ENCODE results near the gene LOXL1. TPM values are rescaled to one million over a fixed set of nuclear protein-coding genes. Genes with fewer than 3 reads are reported as not detected.
"Not testable (repeated sequence)": the region's sequence is repeated elsewhere in the genome, so short reads cannot be mapped to it uniquely, and the experiment has no call there.

LOXL1 gene
- polyA plus RNA-seq, 5 donors, result 123 to 201 (median 139) TPM

DNA sequence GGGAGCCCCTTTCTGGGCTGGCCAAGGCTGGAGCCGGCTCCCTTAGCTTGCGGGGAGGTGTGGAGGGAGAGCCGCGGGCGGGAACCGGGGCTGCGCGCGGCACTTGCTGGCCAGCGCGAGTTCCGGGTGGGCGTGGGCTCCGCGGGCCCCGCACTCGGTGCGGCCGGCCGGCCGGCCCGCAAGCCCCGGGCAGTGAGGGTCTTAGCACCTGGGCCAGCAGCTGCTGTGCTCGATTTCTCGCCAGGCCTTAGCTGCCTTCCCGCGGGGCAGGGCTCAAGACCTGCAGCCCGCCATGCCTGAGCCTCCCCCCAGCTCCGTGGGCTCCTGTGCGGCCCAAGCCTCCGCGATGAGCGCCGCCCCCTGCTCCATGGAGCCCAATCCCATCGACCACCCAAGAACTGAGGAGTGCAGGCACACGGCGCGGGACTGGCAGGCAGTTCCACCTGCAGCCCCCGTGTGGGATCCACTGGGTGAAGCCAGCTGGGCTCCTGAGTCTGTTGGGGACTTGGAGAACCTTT is 47.5 kb downstream of the LOXL1 start:
- DNase-seq, result not testable (repeated sequence)

DNA sequence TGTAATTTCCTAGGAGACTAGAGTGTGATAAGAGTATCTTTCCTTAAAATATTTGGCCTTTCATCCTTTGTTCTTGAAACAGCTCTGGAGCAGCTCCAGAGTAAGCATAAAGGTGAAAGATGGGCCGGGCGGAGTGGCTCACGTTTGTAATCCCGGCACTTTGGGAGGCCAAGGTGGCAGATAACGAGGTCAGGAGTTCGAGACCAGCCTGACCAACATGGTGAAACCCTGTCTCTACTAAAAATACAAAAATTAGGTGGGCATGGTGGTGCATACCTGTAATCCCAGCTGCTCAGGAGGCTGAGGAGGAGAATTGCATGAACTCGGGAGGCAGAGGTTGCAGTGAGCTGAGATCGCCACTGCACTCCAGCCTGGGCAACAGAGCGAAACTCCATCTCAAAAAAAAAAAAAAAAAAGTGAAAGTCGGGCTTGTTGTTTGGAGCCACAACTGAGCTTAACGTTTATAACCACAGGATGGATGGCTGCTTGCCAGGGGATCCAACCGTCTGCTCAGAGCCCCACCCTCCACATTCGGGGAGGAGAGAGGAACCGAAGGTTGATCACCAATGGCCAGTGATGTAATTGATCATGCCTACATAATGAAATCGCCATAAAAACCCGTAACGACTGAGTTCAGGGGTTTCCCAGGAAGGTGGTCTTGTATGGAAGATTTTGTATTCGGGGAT is 49.3 kb downstream of the LOXL1 start:
- not testable (repeated sequence) for DNase-seq

DNA sequence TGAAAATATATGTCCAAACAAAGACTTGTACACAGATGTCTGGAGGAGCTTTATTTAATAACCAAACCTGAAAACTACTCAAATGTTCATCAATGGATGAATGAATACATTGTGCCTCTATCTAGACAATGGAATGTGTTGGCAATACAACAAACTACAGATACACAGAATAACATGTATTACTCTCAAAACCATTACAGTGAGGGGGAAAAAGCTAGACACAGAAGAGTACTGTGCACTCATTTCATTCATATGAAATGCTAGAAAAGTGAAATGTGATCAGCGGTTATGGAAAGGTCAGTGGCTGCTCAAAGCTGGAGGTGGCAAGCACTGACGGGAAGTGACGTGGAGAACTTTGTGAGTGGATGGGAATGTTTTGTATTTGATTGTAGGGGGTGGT is 52.6 kb downstream of the LOXL1 start:
- DNase-seq, result no peak

GRCh38 chr15:73979636-73980035 is 53.4 kb downstream of the LOXL1 start:
- DNase-seq, result no peak

GRCh38 chr15:73981761-73982221 is 55.5 kb downstream of the LOXL1 start:
- no peak for DNase-seq

DNA sequence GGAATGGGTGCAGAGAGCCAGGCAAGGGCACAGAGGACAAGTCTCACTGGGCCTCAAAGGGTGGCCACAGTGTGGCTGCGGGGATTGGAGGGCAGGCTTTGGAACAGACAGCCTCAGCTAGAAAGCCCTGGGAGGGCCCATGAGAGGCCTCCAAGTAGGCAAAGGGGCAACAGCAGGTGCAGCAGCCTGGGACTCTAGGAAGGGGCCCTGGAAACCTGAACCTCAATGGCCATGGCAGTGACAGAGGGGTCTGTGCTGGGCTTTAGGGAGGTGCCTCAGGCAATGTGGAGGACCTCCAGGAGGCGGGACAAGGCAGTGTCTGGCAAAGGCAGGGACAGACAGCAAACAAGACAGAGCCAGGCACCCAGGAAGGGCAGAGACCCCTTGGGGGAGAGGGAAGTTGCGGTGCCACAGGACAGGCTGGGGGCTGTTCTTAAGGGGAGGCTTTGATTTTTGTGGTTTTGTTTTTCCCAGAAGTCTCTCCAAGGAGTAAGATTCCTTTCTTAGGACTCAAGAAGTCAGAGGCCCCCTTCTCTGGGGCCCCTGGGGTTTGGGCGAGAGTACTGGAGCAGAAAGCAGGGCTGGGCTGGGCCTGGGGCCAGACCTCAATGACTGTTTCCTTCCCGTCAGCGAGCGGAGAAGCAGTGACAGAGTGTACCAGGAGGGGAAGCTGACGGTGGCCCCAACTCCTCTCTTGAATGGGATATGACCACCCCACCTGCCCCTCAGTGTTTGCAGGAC is 56.1 kb downstream of the LOXL1 start:
- DNase-seq, result peak; percentile 83 to 85

- DNase-seq, result no peak
These were observed 57.0 kb downstream of the LOXL1 start for GRCh38 chr15:73983211-73983727.

- no peak for DNase-seq
These were observed 57.5 kb downstream of the LOXL1 start for GRCh38 chr15:73983773-73984172.

DNA sequence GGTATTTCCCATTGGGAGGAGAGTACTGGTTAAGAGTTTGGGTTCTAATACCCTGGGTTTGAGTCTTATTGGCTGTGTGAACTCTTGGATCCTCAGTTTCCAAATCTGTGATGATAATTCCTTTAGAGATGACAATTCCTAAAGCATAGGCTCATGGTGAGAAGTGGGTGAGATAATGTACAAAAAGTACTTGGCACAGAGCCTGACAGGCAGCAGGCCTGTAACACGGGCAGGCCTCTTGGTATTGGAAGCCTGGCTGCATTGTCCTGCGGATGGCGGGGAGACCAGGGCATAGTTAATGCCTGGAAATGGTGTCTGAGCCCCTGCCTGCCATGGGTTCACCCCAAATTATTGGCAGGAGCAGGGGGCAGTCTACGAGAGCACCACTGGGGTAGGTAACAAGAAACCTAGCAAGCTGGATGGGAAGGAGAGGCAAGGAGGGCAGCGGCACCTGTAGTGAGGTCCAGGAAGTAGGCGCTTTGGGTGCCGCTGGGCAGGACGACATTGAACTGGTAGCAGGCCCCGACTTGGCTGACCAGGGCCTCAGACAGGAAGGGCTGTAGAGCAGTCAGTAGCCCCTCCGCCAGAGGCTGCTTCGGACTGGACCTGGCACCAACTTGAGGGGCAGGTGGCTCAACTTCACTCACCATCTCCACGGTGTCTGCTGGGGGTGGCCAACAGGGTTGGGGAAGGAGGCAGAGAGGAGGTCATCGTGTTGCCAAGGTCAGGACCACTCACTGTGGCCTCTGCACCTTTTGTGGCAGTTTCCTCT is 58.1 kb downstream of the LOXL1 start:
- DNase-seq, result no peak

DNA sequence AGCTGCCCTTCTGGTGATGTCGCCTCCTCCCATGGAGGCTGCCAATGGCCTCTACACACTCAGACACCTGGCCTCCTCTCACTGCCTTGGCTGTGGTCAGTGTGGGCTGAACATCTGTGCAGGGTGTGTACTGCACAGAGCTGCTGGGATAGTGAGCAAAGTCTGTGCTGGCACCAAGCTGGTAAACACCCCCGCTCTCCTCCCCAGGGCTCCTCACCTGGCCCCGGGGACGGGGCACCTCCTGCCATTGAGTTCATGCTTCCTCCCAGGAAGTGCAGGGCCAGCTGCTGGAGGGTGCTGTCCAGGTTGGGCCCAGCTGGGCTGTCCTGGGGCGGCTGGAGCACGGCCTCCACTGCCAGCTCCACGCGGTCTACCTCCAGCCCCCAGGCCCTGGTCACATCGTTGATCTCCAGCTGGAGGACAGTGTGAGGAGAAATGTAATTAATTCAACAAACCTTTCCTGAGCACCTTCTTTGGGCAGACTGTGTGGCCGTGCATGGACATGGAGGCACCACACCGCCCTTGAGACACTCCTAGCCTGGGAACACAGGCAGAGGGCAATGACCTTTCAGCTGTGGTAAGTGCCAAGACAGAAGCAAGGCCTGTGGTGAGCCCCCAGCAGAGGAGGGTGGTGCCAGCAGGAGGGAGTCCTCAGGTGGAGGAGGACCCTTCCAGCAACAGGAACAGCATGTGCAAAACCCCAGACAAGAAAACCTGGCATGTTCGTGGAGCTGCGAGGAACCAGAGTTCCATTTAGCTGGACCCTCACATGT is 59.0 kb downstream of the LOXL1 start:
- no peak for DNase-seq

- no peak for DNase-seq
These were observed 60.0 kb downstream of the LOXL1 start for GRCh38 chr15:73986055-73986775.

DNA sequence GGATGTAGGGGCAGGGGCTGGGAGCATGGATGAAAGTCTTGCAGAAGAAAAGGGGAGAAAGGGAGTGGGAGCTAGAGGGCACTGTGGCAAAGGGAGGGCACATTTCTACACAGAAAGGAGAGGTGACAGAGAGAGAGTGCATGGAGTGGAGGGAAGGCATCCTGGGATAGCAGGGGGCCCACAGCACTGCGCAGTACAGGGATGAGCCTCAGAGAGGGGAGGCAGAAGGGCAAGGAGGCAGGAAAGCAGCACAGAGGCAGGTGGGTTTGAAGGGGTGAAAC is 60.5 kb downstream of the LOXL1 start:
- no peak for DNase-seq

DNA sequence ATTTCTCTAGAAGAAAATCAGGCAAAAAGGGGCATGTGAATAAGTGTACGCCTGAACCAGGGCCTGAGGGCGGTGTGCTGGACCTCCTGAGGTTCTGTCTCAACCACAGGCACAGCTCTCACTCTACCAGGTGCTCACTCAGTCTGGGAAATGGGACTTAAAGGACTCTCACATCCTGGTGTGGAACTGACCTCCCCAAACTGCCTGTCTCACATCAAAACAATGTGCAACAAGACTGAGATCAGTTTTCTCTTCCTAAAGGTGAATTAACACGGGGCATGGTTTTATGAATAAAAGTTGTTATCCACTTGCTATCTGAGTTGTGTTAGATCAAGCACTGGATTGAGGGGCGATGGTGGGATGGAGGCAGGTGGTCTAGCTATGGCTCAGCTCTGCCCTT is 61.0 kb downstream of the LOXL1 start:
- no peak for DNase-seq

DNA sequence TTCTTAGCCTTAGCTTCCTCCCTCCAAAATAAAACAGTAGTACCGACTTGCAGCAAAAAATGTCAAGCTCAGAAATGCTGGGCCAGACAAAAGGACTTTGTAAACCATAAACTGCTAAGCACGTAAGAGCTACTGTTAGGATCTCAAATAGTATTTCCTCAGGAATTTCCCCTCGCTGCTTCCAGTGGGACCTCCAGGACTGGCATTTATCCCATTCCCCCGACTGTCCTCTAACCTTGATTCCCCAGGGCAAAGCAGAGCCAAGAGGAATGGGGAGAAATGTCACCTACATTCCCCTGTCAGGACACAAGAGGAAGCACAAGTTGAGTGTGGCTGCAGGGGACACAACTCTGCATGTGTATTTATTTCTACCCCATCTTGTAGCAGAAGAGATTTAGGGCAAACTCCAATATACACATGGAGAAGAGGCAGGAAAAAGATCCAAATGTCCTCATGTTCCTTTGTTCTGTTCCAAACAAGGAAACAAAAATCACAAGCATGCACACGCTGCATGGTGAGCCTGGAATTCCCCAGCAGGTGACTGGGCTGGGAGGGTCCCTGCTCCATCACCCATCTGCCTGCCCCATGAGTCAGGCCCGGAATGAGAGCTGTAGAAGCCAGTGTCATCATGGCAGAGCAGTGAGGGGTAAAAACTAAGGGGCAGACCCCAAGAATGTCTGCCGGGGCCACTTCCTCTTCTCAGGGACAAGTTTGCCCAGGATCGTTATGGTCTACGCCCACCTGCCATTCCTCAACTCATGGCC is 61.6 kb downstream of the LOXL1 start:
- DNase-seq, result no peak

DNA sequence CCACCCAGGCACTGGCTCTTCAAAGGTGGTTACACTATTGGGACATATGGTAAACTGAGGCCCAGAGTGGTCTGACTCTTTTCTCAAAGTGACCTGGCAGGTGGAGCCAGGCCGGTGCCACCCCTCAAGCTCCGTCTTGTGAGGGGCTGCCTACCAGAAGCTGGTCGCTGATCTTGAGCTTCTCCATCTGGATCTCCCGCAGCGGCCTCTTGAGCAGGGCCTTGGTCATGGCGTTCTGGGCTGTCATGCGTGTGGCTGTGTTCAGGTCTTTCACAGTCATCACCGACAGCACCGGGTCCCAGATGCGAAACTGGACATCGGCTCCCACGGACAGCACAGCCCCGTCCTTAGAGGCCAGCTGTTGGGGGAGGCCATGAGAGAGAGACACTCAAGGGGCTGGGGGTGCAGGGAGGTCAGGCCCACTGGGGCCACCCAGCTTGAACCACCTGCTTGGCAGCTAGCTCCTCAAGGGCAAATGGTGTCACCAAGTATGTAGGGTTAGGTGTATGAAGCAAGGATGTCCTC is 62.2 kb downstream of the LOXL1 start:
- no peak for DNase-seq

DNA sequence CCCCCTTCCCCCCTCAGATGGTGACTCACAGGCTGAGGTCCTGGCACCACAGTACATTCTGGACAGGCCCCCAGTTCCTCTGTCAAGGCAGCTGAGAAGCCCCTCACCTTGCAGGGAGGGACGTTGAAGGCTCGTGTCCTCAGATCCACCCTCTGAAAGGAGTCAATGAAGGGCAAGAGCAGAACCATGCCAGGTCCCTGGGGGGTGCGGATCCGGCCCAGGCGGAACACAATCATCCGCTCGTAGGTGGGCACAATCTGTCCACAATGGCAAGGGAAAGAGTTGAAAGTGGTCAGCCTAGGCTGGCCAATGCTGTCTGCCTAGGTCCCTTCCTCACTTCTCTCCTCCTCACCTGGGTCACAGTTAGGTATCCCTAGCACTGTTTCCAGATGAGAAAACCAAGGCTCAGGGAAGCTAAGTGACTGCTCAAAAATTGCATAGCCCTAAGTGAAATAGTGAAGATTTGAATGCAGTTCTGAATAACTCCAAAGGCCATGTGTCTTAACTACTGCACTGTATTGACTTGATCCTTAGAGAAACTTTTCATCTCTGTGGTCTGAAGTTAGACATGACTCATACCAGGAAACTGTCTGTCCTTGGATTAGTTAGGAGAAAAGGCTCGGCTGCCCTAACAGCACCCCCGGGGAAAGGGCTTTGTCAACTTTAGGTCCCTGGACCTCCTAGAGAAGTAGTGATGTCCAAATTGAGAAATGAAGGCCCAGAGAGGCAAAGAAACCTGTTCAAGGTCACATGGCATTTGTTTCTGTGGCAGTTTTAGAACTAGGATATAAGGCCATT is 62.9 kb downstream of the LOXL1 start:
- DNase-seq, result no peak

DNA sequence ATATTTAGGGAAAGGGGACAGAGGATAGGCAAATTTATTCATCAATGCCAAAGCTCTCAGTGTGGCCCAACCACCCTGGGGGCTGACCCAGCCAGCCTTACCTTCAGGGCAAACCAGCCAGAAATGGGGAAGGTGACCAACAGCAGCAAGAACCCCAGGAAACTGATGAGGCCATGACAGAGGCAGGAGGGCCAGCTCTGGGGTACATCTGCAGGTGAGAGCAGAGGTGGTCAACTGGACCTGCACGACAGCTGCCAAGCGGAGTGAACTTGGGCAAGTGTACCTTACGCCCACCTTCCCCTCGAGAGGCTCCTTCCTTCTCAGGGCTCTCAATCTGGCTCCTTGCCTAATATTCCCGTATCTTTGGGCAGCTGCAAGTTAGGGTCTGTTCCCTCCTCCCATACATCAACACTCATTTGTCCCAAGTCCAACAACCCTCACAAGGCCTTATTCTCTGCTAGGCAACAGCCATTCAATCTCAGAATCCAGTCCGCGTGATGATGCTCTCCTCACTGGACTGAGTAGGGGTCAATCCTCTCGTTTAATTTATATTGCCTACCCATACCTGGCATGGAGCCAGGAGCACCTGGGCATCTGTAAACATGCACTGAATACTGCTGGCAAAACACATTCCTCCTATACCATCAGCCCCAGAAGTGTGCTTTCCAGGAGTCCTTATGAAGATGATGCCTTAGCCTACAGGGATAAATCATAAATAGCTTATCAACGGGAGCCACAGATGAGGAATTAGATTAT is 64.2 kb downstream of the LOXL1 start:
- DNase-seq, result no peak

DNA sequence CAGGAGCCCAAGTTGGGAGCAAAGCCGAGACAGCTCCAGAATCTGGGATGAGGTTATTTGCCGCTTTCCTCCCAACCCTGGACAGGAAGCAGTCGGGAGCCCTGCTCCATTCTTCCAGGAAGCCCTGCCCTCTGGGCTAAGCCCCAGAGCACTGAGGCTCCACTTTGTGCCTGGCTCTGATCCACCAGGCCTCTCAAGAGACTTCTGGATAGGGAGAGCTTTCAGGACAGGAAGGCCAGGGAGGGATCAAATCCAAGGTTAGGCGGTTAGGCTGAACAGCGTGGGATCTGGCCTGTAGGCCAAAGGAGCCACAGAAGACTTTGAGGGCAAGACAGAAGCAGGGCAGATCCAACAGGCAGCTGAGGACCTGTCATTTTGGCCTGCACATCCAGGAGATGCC is 65.0 kb downstream of the LOXL1 start:
- DNase-seq, result no peak

Measured in right lung (tissue), 5 donors.